ENCODE measurements around the gene CAPN11. TPM values are rescaled to one million over a fixed set of nuclear protein-coding genes. Genes with fewer than 3 reads are reported as not detected.
A peak's percentile ranks its signal among the peaks of the same experiment; 100 is the strongest.

CAPN11 gene
- total RNA-seq, 2 experiments from 2014 or later = not detected

DNA sequence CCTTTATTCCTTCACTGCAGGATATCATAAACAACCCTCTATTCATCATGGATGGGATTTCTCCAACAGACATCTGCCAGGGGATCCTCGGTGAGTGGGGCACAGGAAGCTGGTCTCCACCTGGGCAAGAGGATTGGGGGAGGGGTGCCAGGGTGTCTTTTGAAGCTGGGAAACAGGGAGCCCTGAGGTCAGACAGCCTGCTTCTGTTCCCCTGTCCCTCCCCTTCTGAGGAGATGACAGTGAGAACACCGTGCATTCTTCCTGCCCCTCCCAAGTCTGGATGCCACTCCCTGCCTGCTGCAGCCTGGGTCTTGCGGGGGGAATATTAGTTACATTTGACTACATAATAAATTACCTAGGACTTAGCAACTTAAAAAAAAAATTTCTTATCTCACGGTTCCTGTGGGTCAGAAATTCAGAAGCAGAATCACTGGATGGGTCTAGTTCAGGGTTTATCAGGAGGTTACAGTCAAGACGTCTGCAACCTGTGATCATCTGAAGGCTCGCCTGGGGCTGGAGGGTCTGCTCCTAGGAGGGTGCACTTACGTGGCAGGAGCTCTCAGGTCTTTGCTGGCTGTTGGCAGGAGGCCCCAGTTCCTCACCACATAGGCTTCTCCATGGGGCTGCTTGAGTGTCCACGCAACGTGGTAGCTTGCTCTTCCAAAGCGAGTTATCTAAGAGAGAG is 11.4 kb downstream of the CAPN11 start:
- H3K36me3 Mint-ChIP-seq = no peaks in the 10 kb centered on the region
- CTCF ChIA-PET = interaction anchor here (1.0 to 2.0 kb wide), 5 partner anchors 9 to 87 kb away, joined by 3 to 5 read pairs (median 4); partner anchors contain the start of gene SLC35B2
- DNase-seq (no peak), ATAC-seq (no peak)
- no peaks in the 10 kb centered on the region for H3K9me3 Mint-ChIP-seq (ENCODE audit: low read depth)
- no peak overlapping the region for H3K4me3 Mint-ChIP-seq
- no peak overlapping the region for H3K27ac Mint-ChIP-seq
- H3K27me3 Mint-ChIP-seq = peaks cover 40% of the 10 kb centered on the region
- peaks cover 8% of the 10 kb centered on the region for H3K4me1 Mint-ChIP-seq

DNA sequence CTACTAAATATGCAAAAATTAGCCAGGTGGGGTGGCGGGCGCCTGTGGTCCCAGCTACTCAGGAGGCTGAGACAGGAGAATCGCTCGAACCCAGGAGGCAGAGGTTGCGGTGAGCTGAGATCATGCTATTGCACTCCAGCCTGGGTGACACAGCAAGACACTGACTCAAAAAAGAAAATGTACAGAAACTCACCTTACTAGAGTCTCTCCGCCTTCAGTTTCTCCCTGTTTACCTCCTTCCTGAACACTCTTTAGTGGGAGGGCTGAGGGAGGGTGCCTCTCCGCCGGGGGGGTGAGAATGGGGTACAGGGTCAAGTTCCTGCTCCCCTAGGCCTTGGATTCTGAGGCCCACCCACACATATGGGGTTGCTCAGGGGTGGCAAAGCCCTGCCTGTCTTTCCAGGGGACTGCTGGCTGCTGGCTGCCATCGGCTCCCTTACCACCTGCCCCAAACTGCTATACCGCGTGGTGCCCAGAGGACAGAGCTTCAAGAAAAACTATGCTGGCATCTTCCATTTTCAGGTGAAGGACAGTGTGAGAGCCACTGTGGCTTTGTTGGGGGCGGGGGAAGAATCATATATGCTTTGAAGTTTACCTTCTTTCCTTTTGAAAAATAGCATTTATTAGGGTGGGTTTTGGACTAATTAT is 13.4 kb downstream of the CAPN11 start:
- Mint-ChIP-seq H3K9me3 (ENCODE audit: low read depth) (no peaks in the 10 kb centered on the region), H3K4me1 (peaks cover 15% of the 10 kb centered on the region), H3K4me3 (no peak overlapping the region), H3K27me3 (peaks cover 24% of the 10 kb centered on the region), H3K27ac (no peak overlapping the region), H3K36me3 (no peaks in the 10 kb centered on the region)
- CTCF ChIA-PET = interaction anchor here (0.8 to 3.3 kb wide), 19 partner anchors 10 to 171 kb away, joined by 3 to 41 read pairs (median 5); partner anchors contain the start of genes CAPN11, NFKBIE, SLC35B2 and SPATS1
- ATAC-seq (no peak), DNase-seq (no peak)

DNA sequence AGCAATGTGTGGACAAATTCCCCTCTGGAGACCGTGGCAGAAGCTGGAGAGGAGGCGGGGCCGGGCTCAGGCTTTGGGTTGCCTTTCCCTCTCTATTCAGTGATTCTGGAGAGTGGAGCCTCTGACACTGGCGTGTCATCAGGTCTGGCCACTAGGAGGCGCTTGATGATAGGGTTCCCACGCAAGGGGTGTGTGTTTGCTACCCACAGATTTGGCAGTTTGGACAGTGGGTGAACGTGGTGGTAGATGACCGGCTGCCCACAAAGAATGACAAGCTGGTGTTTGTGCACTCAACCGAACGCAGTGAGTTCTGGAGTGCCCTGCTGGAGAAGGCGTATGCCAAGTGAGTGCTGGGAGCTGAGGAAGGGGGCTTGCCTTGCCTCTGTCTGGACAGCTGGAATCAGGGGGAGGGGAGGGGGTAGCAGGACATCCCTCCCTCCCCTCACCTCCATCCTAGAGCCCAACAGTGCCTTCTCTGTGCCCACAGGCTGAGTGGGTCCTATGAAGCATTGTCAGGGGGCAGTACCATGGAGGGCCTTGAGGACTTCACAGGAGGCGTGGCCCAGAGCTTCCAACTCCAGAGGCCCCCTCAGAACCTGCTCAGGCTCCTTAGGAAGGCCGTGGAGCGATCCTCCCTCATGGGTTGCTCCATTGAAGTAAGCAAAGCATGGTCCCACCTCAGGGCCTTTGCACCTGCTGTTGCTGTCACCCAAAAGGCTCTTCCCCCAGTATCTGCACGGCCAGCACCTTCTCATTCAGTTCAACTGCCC is 14.3 kb downstream of the CAPN11 start:
- Mint-ChIP-seq H3K4me3 (no peak overlapping the region), H3K36me3 (no peaks in the 10 kb centered on the region), H3K27ac (no peak overlapping the region), H3K4me1 (peaks cover 24% of the 10 kb centered on the region), H3K9me3 (ENCODE audit: low read depth) (no peaks in the 10 kb centered on the region), H3K27me3 (peaks cover 24% of the 10 kb centered on the region)
- ATAC-seq (peak; percentile 90), DNase-seq (peak; percentile 87)
- CTCF ChIA-PET = interaction anchor here (0.7 to 3.3 kb wide), 29 partner anchors 10 to 170 kb away, joined by 3 to 41 read pairs (median 5); partner anchors contain the start of genes CAPN11, NFKBIE, SLC35B2 and SPATS1

DNA sequence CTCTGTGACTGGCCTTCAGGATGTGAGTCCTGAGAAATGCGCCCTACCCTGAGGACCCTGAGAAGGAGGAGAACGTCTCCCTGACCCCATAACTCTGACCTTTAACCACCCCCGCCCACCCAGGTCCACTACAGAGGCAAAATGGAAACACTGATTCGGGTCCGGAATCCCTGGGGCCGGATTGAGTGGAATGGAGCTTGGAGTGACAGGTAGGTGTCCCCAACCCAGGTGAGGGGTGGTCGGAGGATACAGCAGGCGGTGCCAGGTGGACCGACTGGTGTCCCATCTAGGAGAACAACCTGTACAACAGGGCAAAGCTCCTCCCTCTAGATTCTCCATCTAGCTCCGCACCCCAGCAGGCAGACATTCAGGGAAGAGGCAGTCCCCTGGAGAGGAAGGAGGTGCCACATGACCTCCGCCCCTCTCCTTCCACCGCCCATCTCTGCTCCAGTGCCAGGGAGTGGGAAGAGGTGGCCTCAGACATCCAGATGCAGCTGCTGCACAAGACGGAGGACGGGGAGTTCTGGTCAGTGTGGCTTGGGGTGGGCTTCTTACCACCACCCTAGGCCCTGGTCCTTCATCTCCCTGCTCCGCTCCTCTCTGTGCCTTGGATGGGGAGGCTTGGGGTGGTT is 17.6 kb downstream of the CAPN11 start:
- H3K27me3 Mint-ChIP-seq = peaks cover 12% of the 10 kb centered on the region
- no peaks in the 10 kb centered on the region for H3K36me3 Mint-ChIP-seq
- H3K27ac Mint-ChIP-seq = no peak overlapping the region
- H3K4me3 Mint-ChIP-seq = peak overlapping the region; percentile 20
- ATAC-seq (no peak), DNase-seq (no peak)
- peaks cover 25% of the 10 kb centered on the region for H3K4me1 Mint-ChIP-seq
- H3K9me3 Mint-ChIP-seq (ENCODE audit: low read depth) = no peaks in the 10 kb centered on the region
- CTCF ChIA-PET = interaction anchor here (1.3 to 1.8 kb wide), 3 partner anchors 58 to 79 kb away, joined by 4 to 8 read pairs (median 5); no protein-coding TSS in a partner anchor

DNA sequence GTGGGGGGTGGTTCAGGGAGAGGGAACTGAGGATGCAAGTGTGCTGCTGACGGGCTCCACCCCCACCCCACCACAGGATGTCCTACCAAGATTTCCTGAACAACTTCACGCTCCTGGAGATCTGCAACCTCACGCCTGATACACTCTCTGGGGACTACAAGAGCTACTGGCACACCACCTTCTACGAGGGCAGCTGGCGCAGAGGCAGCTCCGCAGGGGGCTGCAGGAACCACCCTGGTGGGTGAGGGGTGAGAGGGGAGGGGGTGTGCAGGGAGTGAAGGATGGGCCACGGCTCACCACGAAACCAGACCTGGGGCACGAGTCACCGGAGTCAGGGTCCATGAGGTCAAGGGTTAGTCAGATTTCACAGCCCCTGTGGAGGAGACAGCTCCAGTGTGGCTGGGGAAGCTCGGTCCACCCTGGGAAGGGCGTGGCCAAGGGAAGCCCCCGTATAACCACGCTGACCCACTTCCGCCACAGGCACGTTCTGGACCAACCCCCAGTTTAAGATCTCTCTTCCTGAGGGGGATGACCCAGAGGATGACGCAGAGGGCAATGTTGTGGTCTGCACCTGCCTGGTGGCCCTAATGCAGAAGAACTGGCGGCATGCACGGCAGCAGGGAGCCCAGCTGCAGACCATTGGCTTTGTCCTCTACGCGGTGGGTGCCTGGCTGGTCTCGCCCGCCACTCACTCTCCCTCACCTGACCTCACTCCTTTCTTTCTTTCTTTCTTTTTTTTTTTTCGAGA is 18.3 kb downstream of the CAPN11 start:
- CTCF ChIA-PET = interaction anchor here (1.2 to 1.8 kb wide), 4 partner anchors 44 to 136 kb away, joined by 3 to 8 read pairs (median 4); partner anchors contain the start of gene AARS2
- H3K27me3 Mint-ChIP-seq = peaks cover 10% of the 10 kb centered on the region
- H3K27ac Mint-ChIP-seq = no peak overlapping the region
- H3K4me3 Mint-ChIP-seq = peak overlapping the region; percentile 20
- peaks cover 25% of the 10 kb centered on the region for H3K4me1 Mint-ChIP-seq
- no peaks in the 10 kb centered on the region for H3K9me3 Mint-ChIP-seq (ENCODE audit: low read depth)
- peak; percentile 77 for DNase-seq
- H3K36me3 Mint-ChIP-seq = no peaks in the 10 kb centered on the region
- peak; percentile 59 for ATAC-seq

GRCh38 chr6:44177691-44178423 is 19.2 kb downstream of the CAPN11 start:
- no peak overlapping the region for H3K4me3 Mint-ChIP-seq
- CTCF ChIA-PET = interaction anchor here (0.7 to 1.8 kb wide), 4 partner anchors 22 to 135 kb away, joined by 3 to 8 read pairs (median 4); partner anchors contain the start of gene AARS2
- H3K9me3 Mint-ChIP-seq (ENCODE audit: low read depth) = no peaks in the 10 kb centered on the region
- no peak overlapping the region for H3K27ac Mint-ChIP-seq
- no peaks in the 10 kb centered on the region for H3K36me3 Mint-ChIP-seq
- no peak for DNase-seq
- peaks cover 21% of the 10 kb centered on the region for H3K4me1 Mint-ChIP-seq
- no peak for ATAC-seq
- H3K27me3 Mint-ChIP-seq = peaks cover 4% of the 10 kb centered on the region

- Mint-ChIP-seq H3K4me3 (no peak overlapping the region), H3K4me1 (peaks cover 21% of the 10 kb centered on the region), H3K36me3 (no peaks in the 10 kb centered on the region), H3K9me3 (ENCODE audit: low read depth) (no peaks in the 10 kb centered on the region), H3K27me3 (peaks cover 4% of the 10 kb centered on the region), H3K27ac (no peak overlapping the region)
- DNase-seq = no peak
- ATAC-seq = no peak
- CTCF ChIA-PET = interaction anchor here (0.8 to 1.8 kb wide), 3 partner anchors 8 to 135 kb away, joined by 3 to 8 read pairs (median 4); partner anchors contain the start of gene AARS2
Measured at GRCh38 chr6:44178424-44179071, 19.9 kb downstream of the CAPN11 start.

DNA sequence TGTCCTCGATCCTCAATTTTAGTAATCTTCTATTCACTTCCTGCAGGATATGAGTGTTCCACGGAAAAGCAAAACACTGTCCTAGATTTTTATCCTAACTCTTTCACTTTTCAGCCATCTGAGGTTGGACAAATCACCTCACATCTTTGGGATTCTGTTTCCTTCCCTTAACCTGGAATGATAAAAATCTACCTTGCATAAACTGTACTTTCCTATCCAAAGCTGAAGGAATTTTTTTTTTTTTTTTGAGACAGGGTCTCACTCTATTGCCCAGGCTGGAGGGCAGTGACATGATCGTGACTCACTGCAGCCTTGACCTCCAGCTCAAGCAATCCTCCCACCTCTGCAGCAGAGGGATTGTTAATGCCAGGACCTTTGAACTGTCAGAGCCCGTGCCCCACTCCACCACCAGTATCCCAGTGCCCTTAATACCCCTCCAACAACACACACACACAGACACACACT is 20.5 kb downstream of the CAPN11 start:
- H3K4me1 Mint-ChIP-seq = peaks cover 21% of the 10 kb centered on the region
- CTCF ChIA-PET = interaction anchor here (0.8 kb wide), 1 partner anchor 9 kb away, joined by 3 read pairs; no protein-coding TSS in a partner anchor
- peaks cover 1% of the 10 kb centered on the region for H3K27me3 Mint-ChIP-seq
- H3K36me3 Mint-ChIP-seq = no peaks in the 10 kb centered on the region
- ATAC-seq (no peak), DNase-seq (no peak)
- no peak overlapping the region for H3K27ac Mint-ChIP-seq
- no peak overlapping the region for H3K4me3 Mint-ChIP-seq
- H3K9me3 Mint-ChIP-seq (ENCODE audit: low read depth) = no peaks in the 10 kb centered on the region

DNA sequence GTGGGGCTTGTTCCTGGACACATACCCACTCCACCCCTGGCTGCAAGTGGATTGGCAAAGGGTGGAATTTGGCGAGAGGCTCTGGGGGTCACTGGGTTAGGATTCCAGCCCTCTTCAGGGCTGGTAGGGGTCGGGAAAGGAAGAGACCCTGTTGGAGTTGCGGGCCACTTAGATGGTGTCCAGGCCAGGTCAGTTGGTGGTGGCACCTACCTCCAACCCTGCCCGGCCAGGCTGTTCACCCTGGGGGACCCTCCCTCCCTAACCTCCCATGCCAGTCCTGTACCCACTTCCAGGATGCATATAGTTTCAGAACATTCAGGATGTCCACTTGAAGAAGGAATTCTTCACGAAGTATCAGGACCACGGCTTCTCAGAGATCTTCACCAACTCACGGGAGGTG is 21.0 kb downstream of the CAPN11 start:
- Mint-ChIP-seq H3K4me1 (peaks cover 21% of the 10 kb centered on the region), H3K27me3 (no peaks in the 10 kb centered on the region), H3K36me3 (no peaks in the 10 kb centered on the region), H3K4me3 (no peak overlapping the region), H3K27ac (no peak overlapping the region), H3K9me3 (ENCODE audit: low read depth) (no peaks in the 10 kb centered on the region)
- CTCF ChIA-PET = interaction anchor here (1.2 kb wide), 1 partner anchor 68 kb away, joined by 4 read pairs; the partner anchor contains the start of gene HSP90AB1
- ATAC-seq (no peak), DNase-seq (no peak)

DNA sequence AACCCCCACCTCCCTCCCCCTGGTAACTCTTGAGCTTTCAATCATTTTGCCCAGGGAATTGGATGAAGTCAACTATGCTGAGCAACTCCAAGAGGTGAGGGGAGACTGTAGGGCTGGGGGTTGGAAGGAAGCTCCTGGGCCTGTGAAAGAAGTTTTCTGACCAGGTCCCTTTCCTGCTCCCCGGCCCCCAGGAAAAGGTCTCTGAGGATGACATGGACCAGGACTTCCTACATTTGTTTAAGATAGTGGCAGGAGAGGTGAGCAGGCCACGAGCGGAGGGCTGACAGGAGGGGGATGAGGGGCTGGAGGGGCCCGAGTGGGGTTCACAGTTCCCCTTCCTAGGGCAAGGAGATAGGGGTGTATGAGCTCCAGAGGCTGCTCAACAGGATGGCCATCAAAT is 21.8 kb downstream of the CAPN11 start:
- H3K27me3 Mint-ChIP-seq = peaks cover 2% of the 10 kb centered on the region
- DNase-seq (no peak), ATAC-seq (peak; percentile 13)
- peaks cover 21% of the 10 kb centered on the region for H3K4me1 Mint-ChIP-seq
- no peaks in the 10 kb centered on the region for H3K9me3 Mint-ChIP-seq (ENCODE audit: low read depth)
- CTCF ChIA-PET = interaction anchor here (1.2 kb wide), 2 partner anchors 62 to 67 kb away, joined by 4 read pairs; partner anchors contain the start of gene HSP90AB1
- H3K4me3 Mint-ChIP-seq = no peak overlapping the region
- no peaks in the 10 kb centered on the region for H3K36me3 Mint-ChIP-seq
- no peak overlapping the region for H3K27ac Mint-ChIP-seq

GRCh38 chr6:44180886-44181285 is 22.3 kb downstream of the CAPN11 start:
- no peak for DNase-seq
- H3K4me3 Mint-ChIP-seq = no peak overlapping the region
- CTCF ChIA-PET = interaction anchor here (0.6 to 1.2 kb wide), 3 partner anchors 39 to 66 kb away, joined by 3 to 4 read pairs (median 4); partner anchors contain the start of gene HSP90AB1
- no peaks in the 10 kb centered on the region for H3K9me3 Mint-ChIP-seq (ENCODE audit: low read depth)
- ATAC-seq = peak; percentile 45
- peaks cover 22% of the 10 kb centered on the region for H3K4me1 Mint-ChIP-seq
- no peaks in the 10 kb centered on the region for H3K36me3 Mint-ChIP-seq
- H3K27ac Mint-ChIP-seq = no peak overlapping the region
- peaks cover 3% of the 10 kb centered on the region for H3K27me3 Mint-ChIP-seq
